Middle frontal gyrus (tissue), 1 donor: Measurements from ENCODE around the gene LIPH.

Experiments
- DNase-seq: peaks from one replicate; pipeline ENCODE4 v3.0.0-alpha.2; 2015; ENCODE audit warnings: low spot score; ENCODE audit errors: extremely low spot score

LIPH gene

GRCh38 chr3:185540695-185541094 lies 11.7 kb downstream of the LIPH start:
- no peak for DNase-seq

DNA sequence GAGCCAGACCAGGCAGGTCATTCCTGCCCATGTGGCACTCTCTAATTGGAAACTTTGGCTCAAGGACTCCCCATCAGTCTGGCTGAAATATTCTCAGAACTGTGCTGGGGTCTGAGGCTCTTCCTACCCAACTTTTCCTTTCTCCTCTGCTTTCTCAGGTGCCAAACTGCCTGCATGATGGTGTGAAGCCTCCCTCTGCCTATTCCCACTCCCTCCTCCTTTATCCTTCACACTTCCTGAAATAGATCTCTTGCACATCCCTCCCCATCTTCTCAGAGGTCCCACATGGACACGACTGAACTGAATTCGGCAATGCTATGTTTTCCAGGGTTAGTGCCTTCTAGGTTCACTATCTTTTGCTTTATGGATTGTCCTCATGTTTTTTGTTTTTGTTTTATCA lies 12.5 kb downstream of the LIPH start:
- DNase-seq: no peak

DNA sequence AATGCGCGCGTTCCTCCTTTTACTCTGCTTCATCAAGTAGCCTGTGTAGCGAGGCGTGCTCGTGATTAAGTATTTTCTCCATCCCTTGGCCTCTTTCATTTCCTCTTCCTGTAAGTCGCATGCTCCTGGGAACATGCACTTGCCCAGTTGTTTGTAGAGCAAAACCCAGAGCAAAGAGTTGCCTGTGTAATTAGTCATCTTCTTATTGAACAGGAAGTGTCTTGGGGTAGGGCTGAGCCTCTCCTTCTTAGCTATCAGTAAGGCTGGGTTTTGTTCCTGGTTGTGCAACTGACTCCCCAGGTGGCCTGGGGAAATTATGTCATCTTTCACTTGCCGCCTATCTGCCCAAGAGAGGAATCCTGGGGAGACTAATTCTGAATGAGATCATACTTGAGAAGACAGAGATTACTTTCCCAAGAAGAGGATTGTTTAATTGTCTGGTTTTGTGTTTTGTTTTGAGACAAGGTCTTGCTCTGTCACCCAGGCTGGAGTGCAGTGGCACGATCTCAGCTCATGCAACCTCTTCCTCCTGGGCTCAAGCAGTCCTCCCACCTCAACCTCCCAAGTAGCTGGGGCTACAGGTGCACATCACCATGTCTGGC lies 14.9 kb downstream of the LIPH start:
- DNase-seq: no peak

GRCh38 chr3:185534511-185534910 lies 17.9 kb downstream of the LIPH start:
- DNase-seq: no peak

DNA sequence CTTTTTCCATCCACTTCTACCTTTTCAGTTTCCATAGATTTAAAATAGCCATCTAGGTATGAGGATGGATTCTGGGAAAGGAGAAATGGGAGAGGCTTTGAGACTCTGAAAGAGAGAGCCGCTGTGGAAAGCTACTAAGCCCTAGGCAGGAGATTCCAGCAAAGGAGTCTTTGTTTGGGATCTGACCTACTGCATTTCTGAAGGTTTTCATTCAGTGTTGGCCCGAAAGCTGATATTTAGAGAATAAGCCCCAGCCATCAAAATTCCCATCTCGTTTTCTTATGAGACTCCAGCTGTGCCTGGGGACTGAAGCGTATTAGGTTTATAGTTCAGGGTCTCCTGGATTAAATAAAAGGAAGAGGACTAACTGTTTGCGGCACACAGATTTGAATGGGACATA lies 19.5 kb downstream of the LIPH start:
- no peak for DNase-seq

DNA sequence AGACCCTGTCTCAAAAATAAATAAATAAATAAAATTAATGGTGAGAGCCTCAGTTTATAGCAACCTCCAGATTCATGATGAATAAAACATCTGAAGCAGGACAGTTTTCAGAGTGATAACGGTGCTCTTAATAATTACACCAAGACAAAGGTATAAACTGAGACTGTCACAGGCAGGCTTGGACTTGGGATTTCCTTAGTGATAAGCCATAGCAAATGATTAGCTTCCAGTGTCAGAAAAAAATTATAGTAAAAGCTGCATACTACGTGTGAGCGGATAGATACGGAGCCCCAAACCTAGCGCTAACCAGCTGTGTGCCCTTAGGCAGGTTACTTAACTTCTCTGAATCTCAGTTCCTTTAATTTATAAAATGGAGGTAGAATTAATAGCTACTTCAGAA lies 21.5 kb downstream of the LIPH start:
- no peak for DNase-seq

- no peak for DNase-seq
These were observed 23.9 kb downstream of the LIPH start for GRCh38 chr3:185528532-185528931.

DNA sequence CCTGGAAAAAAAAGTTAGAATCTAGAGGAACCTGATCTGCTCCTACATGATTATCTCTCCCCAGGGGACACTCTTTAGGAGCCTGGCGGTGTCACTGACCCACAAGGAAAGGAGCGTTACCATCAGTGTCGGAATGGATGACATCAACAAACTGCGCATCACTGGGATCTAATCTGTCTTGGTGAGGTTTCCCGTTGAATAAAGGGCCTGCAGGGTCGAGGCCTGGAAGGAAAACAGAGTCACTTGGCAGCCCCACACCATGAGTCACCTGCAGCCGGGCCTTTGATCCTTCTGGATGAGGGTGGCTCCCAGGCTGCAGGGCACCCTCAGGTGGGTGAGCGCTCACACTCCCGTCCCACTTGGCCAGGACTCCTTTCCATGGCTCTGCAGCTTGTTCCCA lies 25.0 kb downstream of the LIPH start:
- DNase-seq: no peak

DNA sequence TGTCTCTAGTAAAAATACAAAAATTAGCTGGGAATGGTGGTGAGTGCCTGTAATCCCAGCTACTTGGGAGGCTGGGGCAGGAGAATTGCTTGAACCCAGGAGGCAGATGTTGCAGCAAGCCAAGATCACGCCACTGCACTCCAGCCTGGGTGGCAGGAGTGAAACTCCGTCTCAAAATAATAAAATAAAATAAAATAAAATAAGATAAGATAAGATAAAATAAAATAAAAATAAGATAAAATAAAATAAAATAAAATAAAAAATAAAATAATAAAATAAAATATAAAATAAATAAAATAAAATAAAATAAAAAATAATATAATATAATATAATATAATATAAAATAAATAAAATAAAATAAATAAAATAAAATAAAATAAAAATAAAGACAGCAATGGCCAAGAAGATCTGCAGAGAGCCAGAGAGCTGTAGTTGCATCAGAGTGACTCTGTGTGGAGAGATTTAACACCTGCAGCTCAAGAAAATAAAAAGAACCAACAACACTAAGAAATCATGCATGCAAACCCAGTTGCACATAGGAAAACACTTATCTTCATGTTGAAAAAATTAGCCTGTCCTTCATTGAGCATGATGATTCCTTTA lies 25.9 kb downstream of the LIPH start:
- no peak for DNase-seq

- DNase-seq: no peak
These were observed 30.8 kb downstream of the LIPH start for GRCh38 chr3:185521349-185522138.

DNA sequence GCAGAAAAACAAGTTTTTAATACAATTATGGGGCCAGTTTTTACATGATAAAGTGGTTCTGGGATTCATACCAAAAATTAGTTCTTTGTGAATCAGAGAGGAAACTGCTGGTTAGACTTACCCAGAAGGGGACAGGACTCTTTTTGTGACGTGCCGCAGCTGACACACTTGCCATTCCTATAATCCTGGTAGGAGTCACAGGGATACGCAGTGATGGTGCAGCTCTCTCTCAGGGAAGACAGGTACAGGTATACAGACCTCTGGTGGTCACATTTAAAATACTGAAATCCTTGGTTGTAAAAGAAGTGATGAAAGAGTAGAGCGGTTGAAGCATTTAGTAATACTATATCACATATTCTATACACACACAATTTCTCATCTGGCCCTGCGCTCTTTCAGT lies 33.4 kb downstream of the LIPH start:
- DNase-seq: no peak

DNA sequence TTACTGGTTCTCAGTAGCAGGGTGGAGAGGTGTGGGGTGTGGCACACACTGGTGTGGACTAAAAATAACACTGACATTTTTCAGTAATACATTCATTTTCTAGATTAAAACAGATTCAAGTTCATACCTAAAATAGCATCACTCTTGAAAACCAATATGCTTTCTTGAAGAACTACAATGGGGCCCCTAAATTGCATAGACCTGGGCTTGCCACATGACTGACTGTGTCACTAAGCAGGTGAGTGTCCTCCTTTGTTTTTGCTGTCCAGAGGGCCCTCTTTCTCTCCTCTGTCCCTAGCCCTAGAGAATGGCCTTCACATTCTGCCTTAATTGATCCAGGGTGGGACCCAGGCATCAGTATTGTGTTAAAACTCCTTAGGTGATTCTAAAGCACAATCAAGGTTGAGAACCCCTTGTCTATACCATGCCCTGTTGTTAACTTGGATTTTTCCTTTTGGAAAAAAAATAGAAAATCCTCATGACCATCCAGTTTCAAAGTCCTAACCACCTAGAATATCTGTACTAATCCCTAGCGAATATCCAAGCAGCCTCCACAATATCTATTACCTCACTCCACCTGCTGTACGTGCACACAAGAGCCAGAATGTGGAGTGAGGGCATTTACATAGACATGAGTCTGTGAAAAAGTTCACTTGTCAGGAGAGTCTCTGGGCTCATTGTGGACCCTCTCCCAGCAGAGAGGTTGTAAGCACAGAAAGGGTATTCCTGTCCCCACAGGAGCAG lies 34.8 kb downstream of the LIPH start:
- DNase-seq: no peak

DNA sequence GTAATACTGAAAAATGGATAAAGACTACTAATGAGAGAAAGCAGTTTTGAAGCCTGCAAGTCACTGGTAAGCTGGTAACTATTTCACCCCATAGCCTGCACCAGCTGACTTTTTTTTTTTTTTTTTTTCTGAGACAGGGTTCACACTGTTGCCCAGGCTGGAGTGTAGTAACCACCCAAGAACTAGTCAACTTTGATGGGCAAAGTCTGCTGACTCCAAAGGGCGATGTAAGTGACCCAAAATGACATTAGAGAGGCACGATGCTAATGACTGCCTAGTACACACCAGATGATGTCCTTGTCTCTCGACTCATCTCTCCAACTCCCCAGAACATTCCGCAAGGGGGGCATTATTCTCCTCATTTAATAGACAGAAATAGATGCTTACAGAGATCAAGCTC lies 40.7 kb downstream of the LIPH start:
- DNase-seq: no peak

- DNase-seq: no peak
These were observed 43.9 kb downstream of the LIPH start for GRCh38 chr3:185508335-185508991.

GRCh38 chr3:185507883-185508282 lies 44.5 kb downstream of the LIPH start:
- no peak for DNase-seq

GRCh38 chr3:185504636-185505035 lies 47.8 kb downstream of the LIPH start:
- no peak for DNase-seq

- DNase-seq: no peak
These were observed 48.9 kb downstream of the LIPH start for GRCh38 chr3:185503521-185503920.

DNA sequence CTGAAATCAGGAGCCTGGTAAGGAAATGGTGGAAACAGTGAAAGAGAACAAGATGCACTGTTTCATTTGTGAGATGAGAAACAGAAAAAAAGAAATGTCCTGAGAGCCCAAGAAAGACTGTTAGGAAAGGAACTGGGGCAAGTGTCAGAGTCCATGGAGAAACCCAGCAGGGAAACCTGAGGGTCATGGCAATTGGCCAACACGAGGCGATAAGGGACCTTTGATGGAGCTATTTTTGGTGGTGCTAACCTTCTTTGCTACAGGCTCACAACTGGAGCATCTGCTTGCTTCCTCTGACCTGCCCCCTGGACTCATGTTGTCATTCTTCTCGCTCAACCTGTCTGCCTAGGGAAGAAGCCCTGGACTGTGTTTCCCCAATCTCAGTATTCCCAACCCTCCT lies 49.4 kb downstream of the LIPH start:
- DNase-seq: no peak

DNA sequence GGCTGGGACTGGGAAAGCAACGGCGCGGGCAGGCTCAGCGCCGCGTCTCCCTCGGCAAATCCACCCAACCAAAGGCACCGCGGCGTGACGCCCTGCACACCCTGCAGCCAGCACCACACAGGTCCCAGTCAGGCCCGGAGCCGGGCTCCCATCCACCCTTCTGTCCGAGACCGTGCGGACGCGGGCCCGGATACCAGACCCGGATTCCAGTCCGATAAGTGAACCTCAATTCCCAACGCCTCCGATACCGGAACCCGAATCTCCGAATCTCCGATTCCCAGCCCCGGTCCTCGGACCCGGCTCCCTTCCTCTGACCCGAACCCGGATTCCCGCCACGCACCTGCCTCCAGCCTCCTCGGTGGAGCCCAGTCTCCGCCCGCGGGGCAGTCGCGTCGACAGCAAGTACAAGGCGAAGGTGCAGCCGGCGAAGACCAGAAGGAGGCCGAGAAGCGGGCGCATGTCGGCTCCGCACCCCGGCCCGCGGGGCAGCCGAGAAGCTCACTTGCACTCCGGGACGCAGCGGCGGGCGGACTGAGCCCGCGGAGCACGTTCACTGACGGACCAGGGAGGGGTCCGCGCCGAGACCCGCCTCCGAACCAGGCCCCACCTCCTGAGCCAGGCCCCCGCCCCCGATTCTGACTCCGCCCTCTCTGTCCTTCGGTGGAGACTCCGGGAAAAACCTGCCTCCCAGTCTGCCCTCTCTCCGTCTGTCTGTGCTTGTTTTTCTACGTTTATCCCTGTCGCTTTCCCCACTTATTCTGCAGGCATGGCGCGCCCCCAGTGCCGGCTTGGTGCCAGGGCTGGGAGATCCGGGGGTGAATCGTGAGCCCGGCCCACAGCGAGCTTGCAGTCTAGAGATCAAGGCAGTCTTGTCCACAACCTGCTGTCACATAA lies 53.6 kb downstream of the LIPH start, which contains the start of gene TMEM41A:
Gene TMEM41A, minus strand, starts transcription at position 533 of the 894 bp plus-strand sequence. Its CDS starts 74 bp downstream, at position 459.
- DNase-seq: peak; percentile 73

- DNase-seq: no peak
These were observed 62.1 kb downstream of the LIPH start for GRCh38 chr3:185490241-185490640.
